Fibroblast of skin of back (primary cell): ENCODE results near the gene ESPL1. TPM values are rescaled to one million over a fixed set of nuclear protein-coding genes. Genes with fewer than 3 reads are reported as not detected.

Source experiments
- DNase-seq: peaks from one replicate; pipeline ENCODE4 v3.0.0-alpha.2; 2013
- polyA plus RNA-seq, 2 experiments: library from polyadenylated mRNA; unstranded; fragments of 120-200 nt; gene quantifications; one replicate each; pipeline ENCODE4 v1.2.1, GENCODE V29; 2013; ENCODE audit not compliant: insufficient read length in 2 of 2

ESPL1 gene
- 19.5 TPM for polyA plus RNA-seq (2013, experiment 1 of 2; ENCODE audit: insufficient read length)
- 1.7 TPM for polyA plus RNA-seq (2013, experiment 2 of 2; ENCODE audit: insufficient read length)

DNA sequence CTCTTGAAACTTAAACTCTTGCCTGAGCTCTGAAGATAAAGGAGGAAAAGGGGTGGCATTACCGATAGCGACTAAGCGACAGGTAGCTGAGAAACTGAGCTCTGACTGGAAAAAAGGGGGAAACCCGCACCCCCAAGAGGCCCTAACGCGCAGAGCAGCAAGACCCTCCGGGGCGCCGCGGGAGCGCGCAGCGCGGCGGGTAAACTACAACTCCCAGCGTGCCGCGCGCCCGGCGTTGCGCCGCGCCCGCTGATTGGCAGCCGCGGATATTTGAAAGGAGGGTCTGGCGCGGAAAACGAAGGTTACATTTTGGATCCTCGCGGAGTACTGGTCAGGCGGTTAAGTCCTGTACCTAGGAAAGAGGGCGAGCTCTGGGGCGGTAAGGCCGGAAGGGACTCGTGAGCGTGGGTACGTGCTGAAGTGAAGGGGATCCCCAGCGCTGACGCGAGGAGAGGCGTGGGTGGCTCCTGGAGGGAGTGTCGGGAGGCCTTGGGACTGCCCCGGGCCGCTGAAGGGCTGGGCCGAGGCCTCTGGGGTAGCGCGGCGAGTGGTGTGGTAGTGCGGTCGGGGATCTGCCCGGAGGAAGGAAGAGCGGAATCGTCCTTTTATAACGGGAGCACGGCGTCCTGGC is at the start of gene ESPL1:
TSS of gene ESPL1 (plus strand) at position 301 of the 631 bp plus-strand sequence. CDS start 468 bp downstream, outside the sequence.
- peak; percentile 70 for DNase-seq

DNA sequence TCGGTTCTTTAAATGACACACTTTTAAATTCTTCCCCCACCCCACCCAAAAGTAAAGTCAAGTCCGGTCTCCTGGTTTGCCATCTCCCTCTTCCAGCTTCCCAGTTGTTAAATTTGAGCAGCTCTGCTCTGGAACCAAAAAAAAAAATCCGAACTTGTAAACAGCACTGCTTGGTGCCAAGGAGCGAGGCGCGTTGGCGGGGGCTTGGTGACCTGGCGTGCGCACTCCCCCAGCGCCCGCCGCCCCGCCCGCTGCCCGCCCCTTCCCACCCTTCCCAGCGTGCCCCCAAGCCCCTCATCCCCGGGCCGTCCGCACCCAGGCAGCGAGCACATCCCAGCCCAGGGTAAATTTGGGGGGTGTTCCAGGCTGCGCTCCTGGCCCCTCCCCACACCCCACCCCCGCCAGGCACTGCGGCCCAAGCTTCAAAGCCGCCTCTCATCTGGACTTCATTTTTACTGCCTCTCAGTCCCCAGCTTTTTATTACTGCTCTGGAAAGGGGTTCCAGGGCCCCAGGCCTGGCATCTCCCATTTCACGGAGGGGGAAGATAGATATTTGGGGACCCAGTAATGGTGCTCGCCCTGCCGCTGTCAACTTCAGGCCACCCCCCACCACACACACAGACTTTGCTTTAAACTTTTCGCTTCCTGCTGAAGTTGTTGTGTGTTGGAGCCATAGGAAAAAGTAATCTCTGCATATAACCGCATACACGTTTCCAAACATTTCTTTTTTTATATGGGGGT is 49.4 kb upstream of the ESPL1 start:
- DNase-seq, result no peak

GRCh38 chr12:53219292-53219955 is 48.7 kb upstream of the ESPL1 start:
- DNase-seq, result peak; percentile 51

- peak; percentile 74 for DNase-seq
Measured at GRCh38 chr12:53219956-53220693, 48.0 kb upstream of the ESPL1 start.

DNA sequence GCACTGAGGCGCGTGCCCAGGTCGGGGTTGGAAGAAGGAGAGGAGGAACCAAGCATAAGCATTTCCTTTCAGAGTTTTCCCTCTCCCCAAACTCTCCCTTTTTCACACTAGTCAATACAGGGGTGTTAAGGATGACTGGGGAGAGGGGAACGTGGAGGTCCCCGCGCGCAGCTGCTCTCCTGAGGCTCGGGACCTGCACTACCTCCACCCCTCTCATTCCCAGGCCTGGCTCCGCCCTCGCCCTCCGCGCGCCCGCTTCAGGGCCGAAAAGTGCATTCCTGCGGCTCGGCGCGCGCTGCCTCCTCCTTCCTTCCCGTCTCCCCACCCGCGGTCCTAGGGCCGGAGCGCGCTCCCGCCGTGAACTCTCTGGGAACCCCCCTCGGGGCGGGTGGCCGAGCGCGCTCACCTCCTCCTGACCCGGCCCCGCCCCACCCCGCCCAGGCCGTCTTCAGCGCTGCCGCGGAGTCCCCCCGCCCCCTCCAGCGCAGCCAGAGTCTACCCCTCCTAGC is 47.4 kb upstream of the ESPL1 start:
- peak; percentile 95 for DNase-seq

GRCh38 chr12:53221203-53222080 is 46.7 kb upstream of the ESPL1 start:
- peak; percentile 72 for DNase-seq

- peak; percentile 50 for DNase-seq
Measured at GRCh38 chr12:53222170-53222721, 45.9 kb upstream of the ESPL1 start.

DNA sequence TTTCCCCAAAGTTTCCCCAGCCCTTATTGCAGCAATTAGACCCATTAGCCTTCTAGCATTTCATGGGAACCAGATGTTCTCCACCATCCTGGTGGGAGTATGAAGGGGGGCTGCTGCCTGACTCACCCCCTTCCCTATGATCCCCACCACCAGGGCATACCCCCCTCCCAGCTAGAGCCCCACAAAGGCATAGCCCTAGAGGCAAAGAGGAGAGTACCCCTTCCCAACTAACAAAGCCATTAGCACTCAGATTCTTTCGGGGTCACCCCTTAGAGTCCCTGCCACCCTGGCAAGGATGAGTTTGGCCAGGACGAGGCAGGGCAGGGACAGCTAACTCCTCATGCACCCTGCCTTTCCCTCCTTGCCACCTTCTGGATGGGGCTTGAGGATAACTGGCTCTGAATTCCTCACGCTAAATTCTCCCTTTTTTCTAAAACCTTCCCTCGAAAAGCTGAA is 45.3 kb upstream of the ESPL1 start:
- no peak for DNase-seq

- DNase-seq, result peak; percentile 71
Measured at GRCh38 chr12:53223389-53224060, 44.6 kb upstream of the ESPL1 start.

GRCh38 chr12:53224061-53224896 is 43.8 kb upstream of the ESPL1 start:
- DNase-seq, result peak; percentile 34

DNA sequence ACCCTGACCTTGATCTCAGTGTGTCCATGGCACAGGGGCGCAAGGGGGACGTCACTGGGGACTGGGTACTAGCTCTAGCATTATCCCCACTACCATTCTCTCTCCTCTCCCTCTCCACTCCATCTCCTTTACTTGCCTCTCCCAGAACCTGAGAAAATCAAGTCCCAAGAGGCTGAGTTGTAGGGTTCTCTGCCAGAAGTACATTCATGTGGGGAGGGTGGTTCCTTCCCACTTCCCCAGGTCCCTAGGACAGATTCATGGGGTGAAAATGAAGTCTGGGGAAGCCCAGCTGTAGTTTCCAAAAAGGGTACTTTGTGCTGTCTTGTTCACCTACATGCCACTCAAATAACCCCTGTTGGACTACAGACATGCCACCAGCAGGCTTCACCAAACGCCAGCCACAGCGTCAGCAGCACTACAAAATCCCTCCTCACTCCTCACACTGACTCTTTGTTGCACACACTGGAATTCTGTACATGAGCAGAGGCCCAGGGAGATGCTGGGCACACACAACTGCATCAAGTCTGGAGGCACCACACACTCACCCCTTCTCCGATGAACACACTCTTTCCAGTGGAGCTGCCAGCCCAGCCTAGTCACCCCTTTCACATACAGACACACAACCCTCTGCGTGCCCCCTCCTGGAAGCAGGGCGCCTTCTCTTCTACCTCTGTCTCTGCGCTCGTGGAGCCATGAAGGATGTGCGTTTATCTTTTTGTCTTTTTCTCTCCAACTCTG is 43.0 kb upstream of the ESPL1 start:
- DNase-seq, result no peak

DNA sequence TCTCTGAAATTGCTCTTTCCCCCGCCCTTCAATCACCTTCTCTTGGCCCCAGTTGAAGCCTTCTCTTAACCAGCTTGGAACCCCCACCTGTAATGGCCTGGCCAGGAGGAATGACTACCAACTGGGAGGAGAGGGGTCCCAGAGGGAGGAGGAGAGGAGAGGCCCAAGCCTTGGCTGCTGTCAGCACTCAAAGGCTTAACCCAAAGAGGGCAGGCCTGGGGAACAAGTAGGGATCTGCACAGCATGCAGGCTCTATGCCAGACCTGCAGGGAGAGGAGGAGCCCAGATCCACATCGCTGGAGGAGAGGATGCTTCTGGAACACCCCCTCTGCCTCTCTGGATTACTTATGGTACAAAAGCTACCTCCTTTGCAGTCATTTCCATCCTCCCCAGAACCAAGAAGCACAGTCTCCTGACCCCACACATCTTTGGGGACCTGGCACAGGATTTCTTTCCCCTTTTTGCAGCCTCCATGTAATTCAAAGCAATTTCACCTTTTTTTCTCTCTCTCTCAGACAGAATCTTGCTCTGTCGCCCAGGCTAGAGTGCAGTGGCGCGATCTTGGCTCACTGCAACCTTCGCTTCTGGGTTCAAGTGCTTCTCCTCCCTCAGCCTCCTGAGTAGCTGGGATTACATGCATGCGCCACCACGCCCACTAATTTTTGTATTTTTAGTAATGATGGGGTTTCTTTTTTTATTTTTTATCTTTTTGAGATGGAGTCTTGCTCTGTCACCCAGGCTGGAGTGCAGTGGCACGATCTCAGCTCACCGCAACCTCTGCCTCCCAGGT is 42.3 kb upstream of the ESPL1 start:
- DNase-seq, result no peak

DNA sequence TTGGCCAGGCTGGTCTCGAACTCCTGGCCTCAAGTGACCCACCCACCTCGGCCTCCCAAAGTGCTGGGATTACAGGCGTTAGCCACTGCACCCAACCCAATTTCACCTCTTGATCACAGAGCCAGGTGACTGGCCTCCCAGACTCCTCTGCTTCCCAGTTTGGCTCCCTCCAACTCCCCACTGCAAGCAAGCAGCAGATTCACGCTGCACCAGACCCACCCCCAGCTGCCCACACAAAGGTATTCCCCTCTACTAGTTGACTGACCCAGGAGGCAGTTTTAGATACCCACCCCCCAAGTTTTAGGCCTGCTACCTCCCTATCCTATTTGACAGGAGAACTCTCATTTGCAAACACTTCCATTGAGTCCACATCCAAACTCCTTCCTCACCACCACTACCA is 41.3 kb upstream of the ESPL1 start:
- no peak for DNase-seq

- DNase-seq, result no peak
Measured at GRCh38 chr12:53227341-53227740, 40.8 kb upstream of the ESPL1 start.

DNA sequence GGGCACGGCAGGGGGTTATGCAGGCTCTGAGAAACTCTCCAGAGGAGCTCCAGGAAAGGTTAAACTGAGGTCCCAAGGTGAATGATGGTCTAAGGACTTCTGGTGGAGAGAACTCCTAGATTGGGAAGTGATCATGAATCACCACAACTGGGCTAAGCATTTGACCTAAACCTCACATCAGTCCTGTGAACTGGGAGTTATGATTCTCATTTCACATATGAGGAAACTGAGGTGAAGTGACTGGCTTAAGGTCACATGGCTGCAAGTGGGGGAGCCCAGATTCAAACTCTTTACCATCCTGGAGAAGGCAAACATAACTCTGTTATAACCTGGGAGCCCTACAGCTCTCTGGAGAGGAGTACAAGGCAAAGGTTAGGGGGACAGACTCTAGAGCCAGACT is 40.3 kb upstream of the ESPL1 start:
- DNase-seq, result no peak

- DNase-seq, result no peak
Measured at GRCh38 chr12:53229454-53229853, 38.6 kb upstream of the ESPL1 start.

DNA sequence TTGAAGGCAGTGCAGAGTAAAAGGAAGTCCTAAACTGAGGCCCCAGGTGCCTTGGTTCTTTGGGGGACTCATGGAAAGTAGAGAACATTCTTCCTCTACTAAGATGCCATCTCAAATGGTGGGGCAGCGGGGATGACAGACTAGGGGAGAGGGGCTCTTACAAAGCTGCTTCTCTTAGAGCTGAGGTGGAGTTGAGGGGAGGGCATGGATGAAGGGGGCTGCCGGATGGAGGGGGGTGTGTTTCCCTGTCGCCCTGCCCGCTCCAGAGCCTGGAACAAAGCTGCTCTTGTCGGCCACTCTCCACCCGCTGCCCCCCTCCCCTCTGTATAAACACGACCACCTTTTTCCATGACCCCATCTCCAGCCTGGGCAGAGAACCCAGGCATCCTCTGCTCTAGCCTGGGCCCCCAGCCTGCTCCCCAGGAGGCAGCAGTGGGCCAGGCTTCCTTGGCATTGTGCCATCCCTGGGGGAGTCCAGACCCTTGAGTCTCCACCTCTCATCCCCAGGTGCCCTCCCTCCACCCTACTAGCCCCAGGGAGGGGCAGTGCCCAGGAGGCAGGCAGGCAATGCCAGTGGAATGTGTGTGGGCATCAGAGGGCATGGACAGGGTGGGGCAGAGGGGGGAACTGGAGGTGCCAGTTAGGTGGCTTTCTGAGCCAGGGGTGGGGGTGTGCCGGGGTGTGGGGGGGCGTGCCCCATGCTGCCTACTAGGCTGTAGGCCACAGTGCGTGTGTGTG is 37.8 kb upstream of the ESPL1 start:
- DNase-seq, result no peak

DNA sequence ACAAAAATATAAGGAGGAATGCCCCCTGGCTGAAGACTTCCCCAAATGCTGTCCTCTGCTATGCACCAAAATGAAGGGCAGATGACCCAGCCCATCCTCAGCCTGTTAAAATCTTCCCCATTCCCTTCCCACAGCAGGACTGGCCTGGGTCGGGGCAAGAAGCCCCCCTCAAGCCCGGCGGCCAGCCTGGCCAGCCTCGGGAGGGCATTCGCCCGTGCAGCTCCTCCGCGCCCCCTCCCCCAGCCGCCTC is 36.5 kb upstream of the ESPL1 start:
- DNase-seq, result no peak
